H9 (cell line): ENCODE measurements around the gene CRY2. TPM values are rescaled to one million over a fixed set of nuclear protein-coding genes. Genes with fewer than 3 reads are reported as not detected.

Experiments used
- DNase-seq: peaks from one replicate; pipeline ENCODE4 v3.0.0-alpha.2; 2017
- H2AFZ ChIP-seq: one replicate; pipeline ENCODE4 v1.6.1; 2013; ENCODE audit warnings: mild to moderate bottlenecking, low read length, control low read depth, moderate library complexity
- H2AK5ac ChIP-seq: 2 replicates; pipeline ENCODE4 v1.6.1; 2013; ENCODE audit warnings: low read length, control low read depth, mixed read lengths; ENCODE audit not compliant: insufficient read length
- H2BK120ac ChIP-seq: one replicate; pipeline ENCODE4 v1.6.1; 2013; ENCODE audit warnings: low read depth, mild to moderate bottlenecking, low read length, control low read depth, inconsistent platforms; ENCODE audit not compliant: poor library complexity, severe bottlenecking
- H2BK12ac ChIP-seq: 2 replicates; pipeline ENCODE4 v1.6.1; 2013; ENCODE audit warnings: low read length, control low read depth, mixed read lengths, low read depth; ENCODE audit not compliant: insufficient read length
- H2BK15ac ChIP-seq: 2 replicates; pipeline ENCODE4 v1.6.1; 2013; ENCODE audit warnings: low read depth, low read length, control low read depth
- H2BK20ac ChIP-seq: one replicate; pipeline ENCODE4 v1.6.1; 2013; ENCODE audit warnings: low read depth, mild to moderate bottlenecking, low read length, control low read depth, inconsistent platforms; ENCODE audit not compliant: poor library complexity, severe bottlenecking
- H2BK5ac ChIP-seq: 2 replicates; pipeline ENCODE4 v1.6.1; 2013; ENCODE audit warnings: low read length, control low read depth, mixed read lengths; ENCODE audit not compliant: insufficient read length
- H3K14ac ChIP-seq: 2 replicates; pipeline ENCODE4 v1.6.1; 2013; ENCODE audit warnings: low read length, control low read depth; ENCODE audit not compliant: insufficient read depth
- H3K18ac ChIP-seq: 2 replicates; pipeline ENCODE4 v1.6.1; 2013; ENCODE audit warnings: low read depth, mild to moderate bottlenecking, mixed read lengths, low read length, control low read depth; ENCODE audit not compliant: insufficient read length
- H3K23ac ChIP-seq: 2 replicates; pipeline ENCODE4 v1.6.1; 2013; ENCODE audit warnings: low read length, control low read depth, mixed read lengths, low read depth; ENCODE audit not compliant: insufficient read length
- H3K23me2 ChIP-seq: 2 replicates; pipeline ENCODE4 v1.6.1; 2013; ENCODE audit warnings: low read depth, mild to moderate bottlenecking, mixed read lengths, low read length, control low read depth; ENCODE audit not compliant: insufficient read length, poor library complexity, severe bottlenecking
- H3K27ac ChIP-seq: 2 replicates; pipeline ENCODE4 v1.5.1; 2013; ENCODE audit warnings: low read length, control low read depth, mixed read lengths, low read depth; ENCODE audit not compliant: insufficient read length
- H3K27me3 ChIP-seq: 2 replicates; pipeline ENCODE4 v1.6.1; 2013; ENCODE audit warnings: low read length, control low read depth, inconsistent platforms; ENCODE audit not compliant: insufficient read depth
- H3K4ac ChIP-seq: 2 replicates; pipeline ENCODE4 v1.6.1; 2013; ENCODE audit warnings: low read depth, mild to moderate bottlenecking, control low read depth, inconsistent platforms, low read length, moderate library complexity
- H3K4me1 ChIP-seq: 2 replicates; pipeline ENCODE4 v1.6.1; 2013; ENCODE audit warnings: low read length, control low read depth, inconsistent platforms; ENCODE audit not compliant: insufficient read depth
- H3K4me2 ChIP-seq: 2 replicates; pipeline ENCODE4 v1.6.1; 2013; ENCODE audit warnings: low read length, control low read depth, mixed read lengths; ENCODE audit not compliant: insufficient read length, insufficient read depth
- H3K56ac ChIP-seq: 2 replicates; pipeline ENCODE4 v1.6.1; 2013; ENCODE audit warnings: low read depth, mild to moderate bottlenecking, mixed read lengths, low read length, control low read depth; ENCODE audit not compliant: insufficient read length
- H3K79me1 ChIP-seq: 2 replicates; pipeline ENCODE4 v1.6.1; 2013; ENCODE audit warnings: low read depth, mild to moderate bottlenecking, moderate library complexity, low read length, control low read depth, inconsistent platforms; ENCODE audit not compliant: insufficient read depth, poor library complexity, severe bottlenecking
- H3K79me2 ChIP-seq: 2 replicates; pipeline ENCODE4 v1.6.1; 2013; ENCODE audit warnings: low read length, control low read depth, inconsistent platforms; ENCODE audit not compliant: insufficient read depth
- H3K9ac ChIP-seq: 2 replicates; pipeline ENCODE4 v1.6.1; 2013; ENCODE audit warnings: low read length, control low read depth, mixed read lengths; ENCODE audit not compliant: insufficient read length; ENCODE audit errors: extremely low read depth
- H3K9me3 ChIP-seq: one replicate; pipeline ENCODE4 v1.6.1; 2013; ENCODE audit warnings: low read depth, low read length, inconsistent platforms; ENCODE audit not compliant: control insufficient read depth
- H3T11ph ChIP-seq: one replicate; pipeline ENCODE4 v1.6.1; 2013; ENCODE audit warnings: mild to moderate bottlenecking, low read length, control low read depth, inconsistent platforms
- H4K20me1 ChIP-seq: one replicate; pipeline ENCODE4 v1.6.1; 2013; ENCODE audit not compliant: control insufficient read depth, insufficient read length, insufficient read depth
- H4K5ac ChIP-seq: 2 replicates; pipeline ENCODE4 v1.6.1; 2013; ENCODE audit warnings: low read depth, mild to moderate bottlenecking, mixed read lengths, low read length, control low read depth; ENCODE audit not compliant: insufficient read length
- H4K8ac ChIP-seq: replicated peaks from 2 replicates; pipeline ENCODE4 v1.6.1; 2013; ENCODE audit warnings: low read length, control low read depth, mixed read lengths, low read depth; ENCODE audit not compliant: insufficient read length
- H4K91ac ChIP-seq: 2 replicates; pipeline ENCODE4 v1.6.1; 2013; ENCODE audit warnings: low read depth, mild to moderate bottlenecking, moderate library complexity, mixed read lengths, low read length, control low read depth; ENCODE audit not compliant: insufficient read length
- H3K27ac Mint-ChIP-seq, 3 experiments: 2 replicates in 2 of 3; 3 replicates in 1 of 3; pipeline ENCODE4 v1.8.0; 2020 to 2021; ENCODE audit warnings: mixed read lengths in 3 of 3, mild to moderate bottlenecking in 1 of 3, moderate library complexity in 1 of 3
- H3K27me3 Mint-ChIP-seq: 2 replicates; pipeline ENCODE4 v1.8.0; 2021; ENCODE audit warnings: low read depth, mild to moderate bottlenecking, moderate library complexity, mixed read lengths
- H3K36me3 Mint-ChIP-seq, 3 experiments: 2 replicates in 2 of 3; 3 replicates in 1 of 3; pipeline ENCODE4 v1.8.0; 2020 to 2021; ENCODE audit warnings: low read depth in 3 of 3, mixed read lengths in 3 of 3; ENCODE audit not compliant: insufficient read depth in 1 of 3
- H3K4me1 Mint-ChIP-seq, 2 experiments: 2 replicates each; pipeline ENCODE4 v1.8.0; 2020; ENCODE audit warnings: mixed read lengths in 2 of 2
- H3K4me3 Mint-ChIP-seq, 2 experiments: 2 replicates in 1 of 2; 3 replicates in 1 of 2; pipeline ENCODE4 v1.8.0; 2020 to 2021; ENCODE audit warnings: mild to moderate bottlenecking in 2 of 2, mixed read lengths in 2 of 2, moderate library complexity in 1 of 2
- H3K9me3 Mint-ChIP-seq, 2 experiments: 2 replicates in 1 of 2; 3 replicates in 1 of 2; pipeline ENCODE4 v1.8.0; 2020; ENCODE audit warnings: mild to moderate bottlenecking in 2 of 2, mixed read lengths in 2 of 2, moderate library complexity in 1 of 2
- WGBS: extraction: QIAGEN DNeasy Blood & Tissue Kit; methylation state at CpG from one replicate; pipeline ENCODE4 v1.1.7; 2013; ENCODE audit warnings: missing lambda C conversion rate, low lambda C conversion rate, mixed read lengths; ENCODE audit not compliant: insufficient read length; ENCODE audit errors: extremely low coverage; 5-methylcytosine and 5-hydroxymethylcytosine counted together
- total RNA-seq: library from RNA; stranded (reverse); gene quantifications from 2 replicates; pipeline ENCODE4 v1.2.1, GENCODE V29; 2021
- TF ChIP-seq, protein P1 (sequence below): fragments of 200-600 bp; sonication (generic); conservative IDR thresholded peaks from 3 replicates; pipeline ENCODE4 v1.8.0; 2021; ENCODE audit warnings: antibody characterized with exemption, mild to moderate bottlenecking

The CRY2 gene
- total RNA-seq, 1 experiment from 2014 or later = 14.4 TPM

GRCh38 chr11:45913942-45914635 lies 66.8 kb downstream of the CRY2 start:
- Histone ChIP-seq H3K23ac (no peak overlapping the region), H3K79me2 (no peaks in the 10 kb centered on the region), H2AK5ac (no peak overlapping the region), H2BK5ac (no peak overlapping the region), H3K4me1 (no peaks in the 10 kb centered on the region), H3K14ac (no peak overlapping the region), H4K8ac (no peak overlapping the region), H3K9me3 (no peaks in the 10 kb centered on the region), H3K4ac (no peak overlapping the region), H3K27me3 (no peaks in the 10 kb centered on the region), H2AFZ (no peak overlapping the region), H3K18ac (no peak overlapping the region), H2BK120ac (no peak overlapping the region), H3K23me2 (peaks cover 3% of the 10 kb centered on the region), H2BK20ac (no peak overlapping the region), H4K91ac (no peak overlapping the region), H2BK15ac (no peak overlapping the region), H4K5ac (no peak overlapping the region), H3K56ac (no peak overlapping the region), H2BK12ac (no peak overlapping the region), H3K9ac (no peak overlapping the region), H3T11ph (no peak overlapping the region), H3K79me1 (no peaks in the 10 kb centered on the region), H3K4me2 (no peak overlapping the region), H4K20me1 (no peaks in the 10 kb centered on the region), H3K27ac (no peak overlapping the region)
- Mint-ChIP-seq H3K27me3 (no peaks in the 10 kb centered on the region), H3K27ac (no peak overlapping the region), H3K9me3 (no peaks in the 10 kb centered on the region), H3K36me3 (peaks cover 5 to 40% (median 29%) of the 10 kb centered on the region in 3 experiments; a peak in 6 of 7 replicates), H3K4me1 (peaks cover 5 to 11% of the 10 kb centered on the region in 2 experiments), H3K4me3 (no peak overlapping the region)
- DNase-seq = no peak
- TF ChIP-seq, protein P1, sequence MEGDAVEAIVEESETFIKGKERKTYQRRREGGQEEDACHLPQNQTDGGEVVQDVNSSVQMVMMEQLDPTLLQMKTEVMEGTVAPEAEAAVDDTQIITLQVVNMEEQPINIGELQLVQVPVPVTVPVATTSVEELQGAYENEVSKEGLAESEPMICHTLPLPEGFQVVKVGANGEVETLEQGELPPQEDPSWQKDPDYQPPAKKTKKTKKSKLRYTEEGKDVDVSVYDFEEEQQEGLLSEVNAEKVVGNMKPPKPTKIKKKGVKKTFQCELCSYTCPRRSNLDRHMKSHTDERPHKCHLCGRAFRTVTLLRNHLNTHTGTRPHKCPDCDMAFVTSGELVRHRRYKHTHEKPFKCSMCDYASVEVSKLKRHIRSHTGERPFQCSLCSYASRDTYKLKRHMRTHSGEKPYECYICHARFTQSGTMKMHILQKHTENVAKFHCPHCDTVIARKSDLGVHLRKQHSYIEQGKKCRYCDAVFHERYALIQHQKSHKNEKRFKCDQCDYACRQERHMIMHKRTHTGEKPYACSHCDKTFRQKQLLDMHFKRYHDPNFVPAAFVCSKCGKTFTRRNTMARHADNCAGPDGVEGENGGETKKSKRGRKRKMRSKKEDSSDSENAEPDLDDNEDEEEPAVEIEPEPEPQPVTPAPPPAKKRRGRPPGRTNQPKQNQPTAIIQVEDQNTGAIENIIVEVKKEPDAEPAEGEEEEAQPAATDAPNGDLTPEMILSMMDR = no peak
- WGBS = no CpG with 5 or more reads among the region's 22 CpGs
